H9 (cell line): ENCODE measurements around the gene LSG1. TPM values are rescaled to one million over a fixed set of nuclear protein-coding genes. Genes with fewer than 3 reads are reported as not detected.

Source experiments
- DNase-seq: peaks from one replicate; pipeline ENCODE4 v3.0.0-alpha.2; 2017
- H2AFZ ChIP-seq: one replicate; pipeline ENCODE4 v1.6.1; 2013; ENCODE audit warnings: mild to moderate bottlenecking, low read length, control low read depth, moderate library complexity
- H2AK5ac ChIP-seq: 2 replicates; pipeline ENCODE4 v1.6.1; 2013; ENCODE audit warnings: low read length, control low read depth, mixed read lengths; ENCODE audit not compliant: insufficient read length
- H2BK120ac ChIP-seq: one replicate; pipeline ENCODE4 v1.6.1; 2013; ENCODE audit warnings: low read depth, mild to moderate bottlenecking, low read length, control low read depth, inconsistent platforms; ENCODE audit not compliant: poor library complexity, severe bottlenecking
- H2BK12ac ChIP-seq: 2 replicates; pipeline ENCODE4 v1.6.1; 2013; ENCODE audit warnings: low read length, control low read depth, mixed read lengths, low read depth; ENCODE audit not compliant: insufficient read length
- H2BK15ac ChIP-seq: 2 replicates; pipeline ENCODE4 v1.6.1; 2013; ENCODE audit warnings: low read depth, low read length, control low read depth
- H2BK20ac ChIP-seq: one replicate; pipeline ENCODE4 v1.6.1; 2013; ENCODE audit warnings: low read depth, mild to moderate bottlenecking, low read length, control low read depth, inconsistent platforms; ENCODE audit not compliant: poor library complexity, severe bottlenecking
- H2BK5ac ChIP-seq: 2 replicates; pipeline ENCODE4 v1.6.1; 2013; ENCODE audit warnings: low read length, control low read depth, mixed read lengths; ENCODE audit not compliant: insufficient read length
- H3K14ac ChIP-seq: 2 replicates; pipeline ENCODE4 v1.6.1; 2013; ENCODE audit warnings: low read length, control low read depth; ENCODE audit not compliant: insufficient read depth
- H3K18ac ChIP-seq: 2 replicates; pipeline ENCODE4 v1.6.1; 2013; ENCODE audit warnings: low read depth, mild to moderate bottlenecking, mixed read lengths, low read length, control low read depth; ENCODE audit not compliant: insufficient read length
- H3K23ac ChIP-seq: 2 replicates; pipeline ENCODE4 v1.6.1; 2013; ENCODE audit warnings: low read length, control low read depth, mixed read lengths, low read depth; ENCODE audit not compliant: insufficient read length
- H3K23me2 ChIP-seq: 2 replicates; pipeline ENCODE4 v1.6.1; 2013; ENCODE audit warnings: low read depth, mild to moderate bottlenecking, mixed read lengths, low read length, control low read depth; ENCODE audit not compliant: insufficient read length, poor library complexity, severe bottlenecking
- H3K27ac ChIP-seq: 2 replicates; pipeline ENCODE4 v1.5.1; 2013; ENCODE audit warnings: low read length, control low read depth, mixed read lengths, low read depth; ENCODE audit not compliant: insufficient read length
- H3K27me3 ChIP-seq: 2 replicates; pipeline ENCODE4 v1.6.1; 2013; ENCODE audit warnings: low read length, control low read depth, inconsistent platforms; ENCODE audit not compliant: insufficient read depth
- H3K4ac ChIP-seq: 2 replicates; pipeline ENCODE4 v1.6.1; 2013; ENCODE audit warnings: low read depth, mild to moderate bottlenecking, control low read depth, inconsistent platforms, low read length, moderate library complexity
- H3K4me1 ChIP-seq: 2 replicates; pipeline ENCODE4 v1.6.1; 2013; ENCODE audit warnings: low read length, control low read depth, inconsistent platforms; ENCODE audit not compliant: insufficient read depth
- H3K4me2 ChIP-seq: 2 replicates; pipeline ENCODE4 v1.6.1; 2013; ENCODE audit warnings: low read length, control low read depth, mixed read lengths; ENCODE audit not compliant: insufficient read length, insufficient read depth
- H3K56ac ChIP-seq: 2 replicates; pipeline ENCODE4 v1.6.1; 2013; ENCODE audit warnings: low read depth, mild to moderate bottlenecking, mixed read lengths, low read length, control low read depth; ENCODE audit not compliant: insufficient read length
- H3K79me1 ChIP-seq: 2 replicates; pipeline ENCODE4 v1.6.1; 2013; ENCODE audit warnings: low read depth, mild to moderate bottlenecking, moderate library complexity, low read length, control low read depth, inconsistent platforms; ENCODE audit not compliant: insufficient read depth, poor library complexity, severe bottlenecking
- H3K79me2 ChIP-seq: 2 replicates; pipeline ENCODE4 v1.6.1; 2013; ENCODE audit warnings: low read length, control low read depth, inconsistent platforms; ENCODE audit not compliant: insufficient read depth
- H3K9ac ChIP-seq: 2 replicates; pipeline ENCODE4 v1.6.1; 2013; ENCODE audit warnings: low read length, control low read depth, mixed read lengths; ENCODE audit not compliant: insufficient read length; ENCODE audit errors: extremely low read depth
- H3K9me3 ChIP-seq: one replicate; pipeline ENCODE4 v1.6.1; 2013; ENCODE audit warnings: low read depth, low read length, inconsistent platforms; ENCODE audit not compliant: control insufficient read depth
- H3T11ph ChIP-seq: one replicate; pipeline ENCODE4 v1.6.1; 2013; ENCODE audit warnings: mild to moderate bottlenecking, low read length, control low read depth, inconsistent platforms
- H4K20me1 ChIP-seq: one replicate; pipeline ENCODE4 v1.6.1; 2013; ENCODE audit not compliant: control insufficient read depth, insufficient read length, insufficient read depth
- H4K5ac ChIP-seq: 2 replicates; pipeline ENCODE4 v1.6.1; 2013; ENCODE audit warnings: low read depth, mild to moderate bottlenecking, mixed read lengths, low read length, control low read depth; ENCODE audit not compliant: insufficient read length
- H4K8ac ChIP-seq: replicated peaks from 2 replicates; pipeline ENCODE4 v1.6.1; 2013; ENCODE audit warnings: low read length, control low read depth, mixed read lengths, low read depth; ENCODE audit not compliant: insufficient read length
- H4K91ac ChIP-seq: 2 replicates; pipeline ENCODE4 v1.6.1; 2013; ENCODE audit warnings: low read depth, mild to moderate bottlenecking, moderate library complexity, mixed read lengths, low read length, control low read depth; ENCODE audit not compliant: insufficient read length
- H3K27ac Mint-ChIP-seq, 3 experiments: 2 replicates in 2 of 3; 3 replicates in 1 of 3; pipeline ENCODE4 v1.8.0; 2020 to 2021; ENCODE audit warnings: mixed read lengths in 3 of 3, mild to moderate bottlenecking in 1 of 3, moderate library complexity in 1 of 3
- H3K27me3 Mint-ChIP-seq: 2 replicates; pipeline ENCODE4 v1.8.0; 2021; ENCODE audit warnings: low read depth, mild to moderate bottlenecking, moderate library complexity, mixed read lengths
- H3K36me3 Mint-ChIP-seq, 3 experiments: 2 replicates in 2 of 3; 3 replicates in 1 of 3; pipeline ENCODE4 v1.8.0; 2020 to 2021; ENCODE audit warnings: low read depth in 3 of 3, mixed read lengths in 3 of 3; ENCODE audit not compliant: insufficient read depth in 1 of 3
- H3K4me1 Mint-ChIP-seq, 2 experiments: 2 replicates each; pipeline ENCODE4 v1.8.0; 2020; ENCODE audit warnings: mixed read lengths in 2 of 2
- H3K4me3 Mint-ChIP-seq, 2 experiments: 2 replicates in 1 of 2; 3 replicates in 1 of 2; pipeline ENCODE4 v1.8.0; 2020 to 2021; ENCODE audit warnings: mild to moderate bottlenecking in 2 of 2, mixed read lengths in 2 of 2, moderate library complexity in 1 of 2
- H3K9me3 Mint-ChIP-seq, 2 experiments: 2 replicates in 1 of 2; 3 replicates in 1 of 2; pipeline ENCODE4 v1.8.0; 2020; ENCODE audit warnings: mild to moderate bottlenecking in 2 of 2, mixed read lengths in 2 of 2, moderate library complexity in 1 of 2
- CTCF ChIP-seq: fragments of 200-600 bp; sonication (generic); conservative IDR thresholded peaks from 3 replicates; pipeline ENCODE4 v1.8.0; 2021; ENCODE audit warnings: antibody characterized with exemption, mild to moderate bottlenecking
- WGBS: extraction: QIAGEN DNeasy Blood & Tissue Kit; methylation state at CpG from one replicate; pipeline ENCODE4 v1.1.7; 2013; ENCODE audit warnings: missing lambda C conversion rate, low lambda C conversion rate, mixed read lengths; ENCODE audit not compliant: insufficient read length; ENCODE audit errors: extremely low coverage; 5-methylcytosine and 5-hydroxymethylcytosine counted together
- total RNA-seq: library from RNA; stranded (reverse); gene quantifications from 2 replicates; pipeline ENCODE4 v1.2.1, GENCODE V29; 2021

Gene LSG1
- total RNA-seq, 1 experiment from 2014 or later: 63.3 TPM

- no peaks in the 10 kb centered on the region for H3K4me1 ChIP-seq
- no peak overlapping the region for H3K23ac ChIP-seq
- no peak overlapping the region for H3K9ac ChIP-seq
- no peak overlapping the region for H2BK20ac ChIP-seq
- Mint-ChIP-seq H3K4me3 (no peak overlapping the region), H3K36me3 (peaks cover 25 to 45% (median 44%) of the 10 kb centered on the region in 3 experiments), H3K27me3 (no peaks in the 10 kb centered on the region), H3K9me3 (peaks cover 0 to 5% of the 10 kb centered on the region in 2 experiments; a peak in 1 of 5 replicates), H3K4me1 (no peaks in the 10 kb centered on the region), H3K27ac (peak overlapping the region; percentile 28 to 80 (median 70); a peak in 4 of 7 replicates)
- H3K4ac ChIP-seq: no peak overlapping the region
- H3K23me2 ChIP-seq: no peaks in the 10 kb centered on the region
- H2BK12ac ChIP-seq: no peak overlapping the region
- H2AK5ac ChIP-seq: no peak overlapping the region
- no peak overlapping the region for H2AFZ ChIP-seq
- peak; percentile 51 for DNase-seq
- no peaks in the 10 kb centered on the region for H3K9me3 ChIP-seq
- no peak overlapping the region for H3K56ac ChIP-seq
- H2BK15ac ChIP-seq: no peak overlapping the region
- no peak overlapping the region for H2BK120ac ChIP-seq
- no peak overlapping the region for H4K91ac ChIP-seq
- peak; percentile 40; the same call in 2 of the 3 replicates for TF ChIP-seq CTCF
- no peak overlapping the region for H3K14ac ChIP-seq
- H3K4me2 ChIP-seq: no peak overlapping the region
- no peak overlapping the region for H4K5ac ChIP-seq
- no peaks in the 10 kb centered on the region for H3K79me1 ChIP-seq
- H3K79me2 ChIP-seq: no peaks in the 10 kb centered on the region
- H3K27me3 ChIP-seq: no peaks in the 10 kb centered on the region
- H3K18ac ChIP-seq: no peak overlapping the region
- no peak overlapping the region for H3T11ph ChIP-seq
- H4K20me1 ChIP-seq: no peaks in the 10 kb centered on the region
- H3K27ac ChIP-seq: no peak overlapping the region
- H2BK5ac ChIP-seq: no peak overlapping the region
- no peak overlapping the region for H4K8ac ChIP-seq
- no CpG with 5 or more reads among the region's 25 CpGs for WGBS
These were observed 48.3 kb downstream of the LSG1 start for GRCh38 chr3:194623449-194624290.
